NB4 (cell line): Measurements from ENCODE around the gene SRCAP.

ENCODE experiments used
- DNase-seq: peaks from one replicate; pipeline ENCODE4 v3.0.0; 2010; ENCODE audit warnings: low read depth
- H3K4me3 ChIP-seq: one replicate; pipeline ENCODE4 v1.5.1; 2011; ENCODE audit warnings: mild to moderate bottlenecking, low read depth, low read length, moderate library complexity
- CTCF ChIP-seq: IDR thresholded peaks from one replicate; pipeline ENCODE4 v1.5.1; 2012; ENCODE audit warnings: low read depth, low read length
- MYC ChIP-seq: IDR thresholded peaks from 2 replicates; pipeline ENCODE4 v1.6.1; 2011; ENCODE audit warnings: low read depth, low read length
- POLR2A ChIP-seq: IDR thresholded peaks from 2 replicates; pipeline ENCODE4 v1.6.1; 2011; ENCODE audit warnings: mild to moderate bottlenecking; ENCODE audit not compliant: insufficient read length; ENCODE audit errors: extremely low read depth
- TF ChIP-seq, protein P1 (sequence below): IDR thresholded peaks from 2 replicates; pipeline ENCODE4 v1.6.1; 2011; ENCODE audit warnings: low read depth, low read length

SRCAP gene

GRCh38 chr16:30783280-30784109 is 84.5 kb downstream of the SRCAP start:
- H3K4me3 ChIP-seq = no peak overlapping the region
- TF ChIP-seq, protein P1, sequence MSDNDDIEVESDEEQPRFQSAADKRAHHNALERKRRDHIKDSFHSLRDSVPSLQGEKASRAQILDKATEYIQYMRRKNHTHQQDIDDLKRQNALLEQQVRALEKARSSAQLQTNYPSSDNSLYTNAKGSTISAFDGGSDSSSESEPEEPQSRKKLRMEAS = no peak
- TF ChIP-seq POLR2A (no peak), MYC (no peak), CTCF (no peak)
- no peak for DNase-seq

GRCh38 chr16:30784215-30784614 is 85.2 kb downstream of the SRCAP start:
- no peak for DNase-seq
- TF ChIP-seq CTCF (no peak), MYC (no peak), POLR2A (no peak)
- TF ChIP-seq, protein P1 = no peak

DNA sequence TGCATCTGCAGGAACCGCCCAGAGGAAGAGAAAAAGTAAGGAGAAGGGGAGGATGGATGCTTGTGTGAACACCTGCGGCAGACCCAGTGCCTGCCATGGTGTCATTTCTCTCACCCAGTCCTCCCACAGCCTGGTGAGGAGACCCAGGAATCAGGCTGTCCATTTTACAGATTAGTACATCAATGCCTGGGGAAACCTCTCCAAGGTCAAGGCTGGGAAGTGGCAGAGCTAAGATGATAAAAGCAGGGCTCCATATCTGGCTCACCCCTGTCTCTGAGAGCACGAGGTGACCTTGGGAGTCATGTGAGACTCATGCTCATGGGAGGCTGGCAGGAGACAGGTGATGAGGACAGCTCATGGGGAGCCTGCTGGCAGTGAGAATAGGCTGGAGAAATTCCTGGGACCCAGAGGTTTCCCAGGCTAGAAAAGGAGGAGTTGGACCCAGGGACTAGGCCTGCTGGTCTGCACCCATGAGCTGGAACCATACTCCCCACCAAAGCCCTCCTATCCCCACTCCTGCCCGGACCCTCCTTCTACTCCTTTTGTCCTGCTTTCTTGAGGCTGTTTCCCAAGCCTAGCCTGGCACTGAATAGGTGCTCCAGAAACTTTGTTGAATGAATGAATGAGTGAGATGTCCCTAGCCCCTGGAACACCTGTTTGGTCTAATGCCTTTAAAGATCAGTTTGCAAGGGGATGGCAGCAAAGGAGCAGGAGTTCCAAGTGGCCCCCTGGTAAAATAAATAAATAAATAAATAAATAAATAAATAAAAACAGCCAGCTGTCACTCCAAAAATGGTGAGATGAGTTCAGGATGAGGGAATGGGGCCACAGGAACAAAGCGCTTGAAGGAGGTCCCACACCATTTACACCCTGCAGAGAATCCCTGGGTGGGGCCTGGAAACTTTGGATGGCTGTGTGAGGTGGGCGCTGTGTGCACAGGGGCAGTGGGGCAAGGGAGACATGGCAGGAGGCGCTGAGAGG is 86.4 kb downstream of the SRCAP start:
- no peak for DNase-seq
- TF ChIP-seq POLR2A = no peak
- TF ChIP-seq, protein P1 = no peak
- TF ChIP-seq CTCF = no peak
- TF ChIP-seq MYC = no peak
- H3K4me3 ChIP-seq = peak overlapping the region; percentile 46

More at GRCh38 chr16:30784215-30784614, 85.2 kb downstream of the SRCAP start:
- H3K4me3 ChIP-seq = no peak overlapping the region

DNA sequence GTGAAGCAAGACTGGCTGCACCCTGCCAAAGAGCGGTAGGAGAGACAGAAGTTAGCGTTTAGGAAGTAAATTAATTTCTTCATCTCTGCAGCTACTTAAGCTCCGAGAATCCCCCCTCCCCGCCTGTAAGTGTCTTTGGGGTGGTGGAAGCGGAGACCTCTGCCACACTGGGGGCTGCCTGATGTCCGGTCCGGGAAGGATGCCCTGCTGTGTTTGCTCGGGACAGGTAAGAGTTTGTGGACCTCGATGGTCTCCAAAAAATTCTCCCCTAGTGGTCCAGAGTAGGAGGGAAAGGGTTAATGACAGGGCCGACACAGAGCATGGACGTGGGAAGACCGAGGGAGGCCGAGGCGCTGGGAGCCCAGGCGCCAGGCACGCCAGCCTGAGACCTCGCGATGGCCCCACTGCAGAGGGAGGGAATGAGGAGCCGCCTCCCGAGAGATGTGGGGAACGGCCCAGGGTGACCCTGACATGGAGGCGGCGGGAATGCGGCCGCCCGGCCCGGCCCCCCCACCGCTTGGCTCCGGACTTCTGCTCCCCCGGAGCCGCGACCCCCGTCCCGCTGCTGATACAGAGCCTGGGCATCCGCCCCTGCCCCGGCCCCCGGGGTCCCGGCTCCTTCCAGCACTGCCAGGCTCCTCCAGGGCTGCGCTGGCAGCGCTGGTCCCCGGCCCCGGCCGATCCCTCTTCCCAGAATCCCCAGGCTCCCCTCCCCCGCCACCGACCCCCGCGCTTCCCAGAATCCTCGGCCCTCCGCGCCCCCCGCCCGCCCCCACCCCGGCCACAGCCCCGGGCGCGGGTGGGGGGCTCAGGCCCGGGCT is 87.4 kb downstream of the SRCAP start:
- peak; percentile 62 for DNase-seq
- peak overlapping the region; percentile 74 for H3K4me3 ChIP-seq
- TF ChIP-seq, protein P1 = no peak; the same call in 1 of the 2 replicates
- TF ChIP-seq MYC = no peak
- TF ChIP-seq CTCF = no peak
- no peak for TF ChIP-seq POLR2A
